Lower lobe of right lung (tissue), 2 donors: ENCODE measurements around the gene MMD. TPM values are rescaled to one million over a fixed set of nuclear protein-coding genes. Genes with fewer than 3 reads are reported as not detected.
A peak's percentile ranks its signal among the peaks of the same experiment; 100 is the strongest.
"Not testable (repeated sequence)": the region's sequence is repeated elsewhere in the genome, so short reads cannot be mapped to it uniquely, and the experiment has no call there.

Experiments used
- ATAC-seq, 2 donors: fragments of 200-7000 bp; cut with Tn5 transposase; one replicate each; pipeline ENCODE4 v1.9.1; 2020 to 2022; ENCODE audit warnings: mild to moderate bottlenecking in 2 of 2, moderate library complexity in 2 of 2
- DNase-seq: peaks from one replicate; pipeline ENCODE4 v3.0.0-alpha.2; 2020
- H3K27ac ChIP-seq: fragments of 200-600 bp; one replicate; pipeline ENCODE4 v1.8.0; 2022
- H3K27me3 ChIP-seq: fragments of 200-600 bp; one replicate; pipeline ENCODE4 v1.8.0; 2022; ENCODE audit warnings: low read depth
- H3K36me3 ChIP-seq: fragments of 200-600 bp; one replicate; pipeline ENCODE4 v1.8.0; 2022; ENCODE audit warnings: mild to moderate bottlenecking
- H3K4me1 ChIP-seq: fragments of 200-600 bp; one replicate; pipeline ENCODE4 v1.8.0; 2022
- H3K4me3 ChIP-seq: fragments of 200-600 bp; one replicate; pipeline ENCODE4 v1.8.0; 2022; ENCODE audit warnings: mild to moderate bottlenecking
- H3K9me3 ChIP-seq: fragments of 200-600 bp; one replicate; pipeline ENCODE4 v1.8.0; 2022
- CTCF ChIP-seq: fragments of 200-600 bp; IDR thresholded peaks from one replicate; pipeline ENCODE4 v1.8.0; 2022; ENCODE audit warnings: antibody characterized with exemption, mild to moderate bottlenecking
- intact Hi-C: fragments of 100-400 bp; cut with DNase I; formaldehyde crosslinking; loops from one replicate; pipeline ENCODE4 v1.11.0; 2022
- long read RNA-seq: library from polyadenylated mRNA; unstranded; transcript quantifications from one replicate; pipeline ENCODE4 v2.0.0, GENCODE V29; 2021
- total RNA-seq: library from RNA; stranded (reverse); fragmentation: NEBNext Ultra II Directional; extraction: Animal tissue kit (Norgen Biotek cat#: 25700); gene quantifications from one replicate; pipeline ENCODE4 v1.2.1, GENCODE V29; 2021
- donor health status: DM: no; HTN: yes; CAD: no; lungs with severe emphysema.

Gene MMD
- total RNA-seq: 23.1 TPM
- long read RNA-seq, transcript MMD-201 (7 exons, 2,735 nt): major isoform, 37 of 46 reads
- long read RNA-seq, partial matches to known transcripts: 2 of 46 reads
- long read RNA-seq, other reads (novel, unspliced or antisense): 2 of 46 reads

GRCh38 chr17:55421179-55421934, at the start of gene MMD:
Gene MMD, minus strand, starts transcription at chr17:55421835. Its CDS starts 140 bp downstream, at chr17:55421695.
- intact Hi-C loops: no loop called here
- no peaks in the 10 kb centered on the region for H3K9me3 ChIP-seq
- DNase-seq: peak; percentile 59
- peak within 1 kb of the TSS; percentile 98 for H3K4me3 ChIP-seq
- H3K27ac ChIP-seq: peak within 1 kb of the TSS; percentile 87
- peaks cover 29% of the 10 kb centered on the region for H3K4me1 ChIP-seq
- H3K36me3 ChIP-seq: no peaks in the 10 kb centered on the region
- TF ChIP-seq CTCF: no peak
- no peaks in the 10 kb centered on the region for H3K27me3 ChIP-seq
- peak; percentile 28 to 51 for ATAC-seq

- no peak for ATAC-seq
Observed at GRCh38 chr17:55466671-55467070, 45.0 kb upstream of the MMD start.

GRCh38 chr17:55465771-55466170, 44.1 kb upstream of the MMD start:
- intact Hi-C loops, H3K4me1 ChIP-seq, ATAC-seq, H3K9me3 ChIP-seq, H3K27ac ChIP-seq, DNase-seq, H3K4me3 ChIP-seq, H3K36me3 ChIP-seq, H3K27me3 ChIP-seq: not testable (repeated sequence)

More at GRCh38 chr17:55466671-55467070, 45.0 kb upstream of the MMD start:
- TF ChIP-seq CTCF: no peak
- Histone ChIP-seq H3K27ac (no peak overlapping the region), H3K9me3 (no peaks in the 10 kb centered on the region), H3K27me3 (no peaks in the 10 kb centered on the region), H3K4me3 (no peak overlapping the region), H3K4me1 (no peaks in the 10 kb centered on the region), H3K36me3 (no peaks in the 10 kb centered on the region)
- intact Hi-C loops: no loop called here
- DNase-seq: no peak

GRCh38 chr17:55463600-55463999, 42.0 kb upstream of the MMD start:
- Histone ChIP-seq H3K27me3 (no peaks in the 10 kb centered on the region), H3K9me3 (no peaks in the 10 kb centered on the region), H3K4me1 (no peaks in the 10 kb centered on the region), H3K27ac (no peak overlapping the region), H3K4me3 (no peak overlapping the region), H3K36me3 (no peaks in the 10 kb centered on the region)
- DNase-seq (no peak), ATAC-seq (no peak)
- intact Hi-C loops: no loop called here
- no peak for TF ChIP-seq CTCF

GRCh38 chr17:55462711-55463110, 41.1 kb upstream of the MMD start:
- ATAC-seq (no peak), DNase-seq (no peak)
- Histone ChIP-seq H3K4me1 (no peaks in the 10 kb centered on the region), H3K27me3 (no peaks in the 10 kb centered on the region), H3K27ac (no peak overlapping the region), H3K36me3 (no peaks in the 10 kb centered on the region), H3K9me3 (no peaks in the 10 kb centered on the region), H3K4me3 (no peak overlapping the region)
- no peak for TF ChIP-seq CTCF
- intact Hi-C loops: no loop called here

- DNase-seq (no peak), ATAC-seq (no peak)
- TF ChIP-seq CTCF: no peak
- Histone ChIP-seq H3K36me3 (no peaks in the 10 kb centered on the region), H3K27ac (no peak overlapping the region), H3K4me3 (no peak overlapping the region), H3K9me3 (no peaks in the 10 kb centered on the region), H3K27me3 (no peaks in the 10 kb centered on the region), H3K4me1 (no peaks in the 10 kb centered on the region)
- intact Hi-C loops: no loop called here
Observed at GRCh38 chr17:55462234-55462633, 40.6 kb upstream of the MMD start.
